Coronary artery (tissue), 2 donors: Measurements from ENCODE around the gene IL23R.

ENCODE experiments used
- DNase-seq: peaks from one replicate; pipeline ENCODE4 v3.0.0-alpha.2; 2017; ENCODE audit warnings: low spot score
- H3K27ac ChIP-seq, 2 donors: fragments of 200-600 bp; sonication (generic); one replicate each; pipeline ENCODE4 v1.5.1; 2016 to 2019
- H3K4me3 ChIP-seq: fragments of 200-600 bp; sonication (generic); 2 replicates; pipeline ENCODE4 v1.5.1; 2016; ENCODE audit warnings: mild to moderate bottlenecking, moderate library complexity
- TF ChIP-seq, protein P1 (sequence below): fragments of 200-600 bp; sonication (generic); IDR thresholded peaks from one replicate; pipeline ENCODE4 v1.5.1; 2019; ENCODE audit warnings: antibody characterized with exemption

The IL23R gene

DNA sequence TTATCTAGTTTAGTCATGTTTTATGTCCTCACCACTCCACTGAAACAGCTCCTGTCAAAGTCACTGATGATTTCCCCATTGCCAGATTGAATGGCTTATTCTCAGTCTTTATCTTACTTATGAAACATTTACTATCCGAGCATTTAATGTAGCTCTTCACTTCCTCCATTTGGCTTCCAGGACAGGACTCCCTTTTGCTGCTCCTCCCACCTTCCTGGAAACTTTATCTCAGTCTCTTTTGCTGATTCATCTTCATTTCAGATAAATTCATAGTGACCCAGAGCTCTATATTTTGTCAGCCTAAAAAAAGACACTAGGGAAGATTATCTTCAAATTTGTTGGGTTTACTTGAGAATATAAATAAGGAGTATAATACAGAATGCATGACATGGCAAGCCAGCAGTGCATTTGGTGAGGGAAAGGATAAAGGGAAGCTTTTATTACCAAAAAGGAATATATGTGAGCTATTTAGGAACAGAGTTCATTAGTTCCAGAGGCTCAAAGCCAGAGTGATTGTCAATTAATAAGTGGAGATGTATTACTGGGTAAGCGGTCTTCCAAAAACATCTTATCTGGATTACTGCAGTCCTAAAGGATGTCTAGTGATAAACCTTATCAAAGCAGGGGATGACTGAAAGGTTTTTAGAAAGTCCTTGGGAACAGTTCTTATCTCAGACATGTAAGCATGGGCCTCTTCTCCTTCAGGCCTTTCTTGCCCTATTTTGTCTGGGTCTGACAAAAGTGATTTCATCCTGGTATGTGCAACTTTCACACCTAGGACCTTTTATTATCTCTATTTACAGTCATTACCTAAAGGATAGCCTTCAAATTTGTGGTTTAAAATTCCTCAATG lies 25.6 kb downstream of the IL23R start:
- Histone ChIP-seq H3K27ac (no peak overlapping the region), H3K4me3 (no peak overlapping the region)
- TF ChIP-seq, protein P1, sequence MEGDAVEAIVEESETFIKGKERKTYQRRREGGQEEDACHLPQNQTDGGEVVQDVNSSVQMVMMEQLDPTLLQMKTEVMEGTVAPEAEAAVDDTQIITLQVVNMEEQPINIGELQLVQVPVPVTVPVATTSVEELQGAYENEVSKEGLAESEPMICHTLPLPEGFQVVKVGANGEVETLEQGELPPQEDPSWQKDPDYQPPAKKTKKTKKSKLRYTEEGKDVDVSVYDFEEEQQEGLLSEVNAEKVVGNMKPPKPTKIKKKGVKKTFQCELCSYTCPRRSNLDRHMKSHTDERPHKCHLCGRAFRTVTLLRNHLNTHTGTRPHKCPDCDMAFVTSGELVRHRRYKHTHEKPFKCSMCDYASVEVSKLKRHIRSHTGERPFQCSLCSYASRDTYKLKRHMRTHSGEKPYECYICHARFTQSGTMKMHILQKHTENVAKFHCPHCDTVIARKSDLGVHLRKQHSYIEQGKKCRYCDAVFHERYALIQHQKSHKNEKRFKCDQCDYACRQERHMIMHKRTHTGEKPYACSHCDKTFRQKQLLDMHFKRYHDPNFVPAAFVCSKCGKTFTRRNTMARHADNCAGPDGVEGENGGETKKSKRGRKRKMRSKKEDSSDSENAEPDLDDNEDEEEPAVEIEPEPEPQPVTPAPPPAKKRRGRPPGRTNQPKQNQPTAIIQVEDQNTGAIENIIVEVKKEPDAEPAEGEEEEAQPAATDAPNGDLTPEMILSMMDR: no peak
- no peak for DNase-seq

DNA sequence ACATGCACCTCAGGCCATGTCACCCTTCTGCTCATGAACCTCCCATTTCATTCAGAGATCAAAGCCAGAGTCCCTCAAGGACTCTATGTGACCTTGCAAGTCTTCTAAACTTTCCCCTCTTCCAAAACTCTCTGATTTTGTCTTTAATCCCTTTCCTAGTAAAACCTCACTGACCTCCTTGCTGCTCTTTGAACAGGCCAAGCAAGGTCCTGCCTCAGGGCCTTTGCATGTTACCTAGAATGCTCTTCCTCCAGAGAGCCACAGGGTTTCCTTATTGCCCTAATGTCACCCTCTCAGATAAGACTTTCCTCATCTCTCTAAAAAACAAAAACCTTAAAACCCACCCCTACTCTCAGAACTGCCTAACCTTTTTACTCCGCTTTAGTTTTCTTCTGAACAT lies 26.6 kb downstream of the IL23R start:
- TF ChIP-seq, protein P1: no peak
- Histone ChIP-seq H3K27ac (no peak overlapping the region), H3K4me3 (no peak overlapping the region)
- no peak for DNase-seq

DNA sequence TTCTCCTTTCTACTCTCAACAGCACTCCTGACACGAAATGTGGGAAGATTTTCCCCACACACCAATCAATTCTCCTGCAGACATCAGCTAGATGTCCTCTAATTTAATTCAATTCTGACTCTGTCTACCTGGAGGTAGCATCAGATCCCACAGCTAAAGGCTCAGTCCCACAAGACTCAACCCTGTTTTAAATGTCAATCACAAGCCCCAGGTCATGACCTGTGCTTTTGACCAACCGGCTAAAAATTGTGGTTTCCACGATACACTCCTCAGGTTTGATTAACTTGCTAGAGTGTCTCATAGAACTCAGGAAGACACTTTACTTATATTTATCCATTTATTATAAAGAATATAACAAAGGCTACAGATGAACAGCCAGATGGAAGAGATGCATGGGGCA lies 27.4 kb downstream of the IL23R start:
- no peak overlapping the region for H3K27ac ChIP-seq
- TF ChIP-seq, protein P1: no peak
- DNase-seq: no peak
- H3K4me3 ChIP-seq: no peak overlapping the region

DNA sequence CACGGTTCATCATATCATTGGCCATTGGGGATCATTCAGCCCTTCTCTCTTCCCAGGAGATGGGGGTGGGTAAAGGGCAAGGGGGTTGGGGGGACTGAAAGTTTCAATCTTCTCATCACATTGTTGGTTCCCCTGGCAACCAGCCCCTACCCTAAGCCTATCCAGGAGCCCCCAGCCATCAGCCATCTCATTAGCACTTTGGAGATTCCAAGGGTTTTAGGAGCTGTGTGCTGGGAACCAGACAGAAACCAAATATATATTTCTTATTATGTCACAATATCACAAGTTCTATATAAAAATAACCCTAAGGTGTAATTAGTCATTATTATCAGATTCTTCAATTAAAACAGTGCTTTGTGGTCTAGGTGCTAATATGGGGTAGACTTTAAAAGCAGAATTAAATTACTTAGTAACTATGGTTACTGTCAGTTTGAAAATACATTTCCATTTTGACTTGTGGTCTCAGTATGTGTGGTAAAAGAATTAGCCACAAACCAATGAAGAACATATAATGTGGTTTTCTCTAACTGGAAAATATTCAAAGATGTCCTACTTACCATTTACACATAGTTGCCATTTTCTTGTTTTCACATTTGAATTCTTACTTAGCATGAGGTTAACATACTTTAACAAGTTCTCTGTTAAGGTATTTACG lies 28.1 kb downstream of the IL23R start:
- TF ChIP-seq, protein P1: no peak

DNA sequence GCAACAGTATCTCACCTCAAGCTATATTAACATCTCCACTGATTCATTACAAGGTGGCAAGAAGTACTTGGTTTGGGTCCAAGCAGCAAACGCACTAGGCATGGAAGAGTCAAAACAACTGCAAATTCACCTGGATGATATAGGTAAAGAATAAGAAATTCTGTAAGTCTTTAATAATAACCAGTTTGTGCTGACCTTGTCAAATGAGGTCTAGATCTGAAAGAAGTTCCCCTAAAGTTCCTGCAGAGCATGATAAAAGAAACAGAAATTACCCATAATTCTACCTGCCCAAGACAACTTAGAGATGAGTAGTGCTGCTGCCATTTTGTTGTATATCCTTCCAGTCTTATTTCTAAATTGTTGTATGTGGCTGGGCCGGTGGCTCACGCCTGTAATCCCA lies 34.5 kb downstream of the IL23R start:
- Histone ChIP-seq H3K4me3 (no peak overlapping the region), H3K27ac (no peak overlapping the region)
- TF ChIP-seq, protein P1: no peak
- no peak for DNase-seq

More for the DNA sequence above, 28.1 kb downstream of the IL23R start:
- Histone ChIP-seq H3K4me3 (no peak overlapping the region), H3K27ac (no peak overlapping the region)
- DNase-seq: no peak

DNA sequence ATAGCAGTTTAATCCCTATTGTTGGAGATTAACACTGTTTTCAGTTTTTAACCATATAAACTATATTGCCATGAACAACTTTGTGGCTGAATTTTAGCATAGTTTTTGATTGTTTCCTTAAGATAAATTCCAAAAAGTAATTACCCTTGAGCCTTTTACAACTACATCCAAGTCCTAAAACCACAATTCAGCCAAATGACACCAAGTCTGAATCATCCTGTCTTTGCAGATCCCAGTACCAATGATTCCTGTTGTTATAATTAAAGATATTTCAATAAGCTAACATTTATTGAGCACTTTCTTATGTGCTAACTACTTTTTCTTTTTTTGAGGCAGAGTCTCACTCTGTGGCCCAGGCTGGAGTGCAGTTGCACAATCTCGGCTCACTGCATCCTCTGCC lies 35.6 kb downstream of the IL23R start:
- no peak for DNase-seq
- TF ChIP-seq, protein P1: no peak
- Histone ChIP-seq H3K4me3 (no peak overlapping the region), H3K27ac (no peak overlapping the region)
